NK-92 (cell line): Measurements from ENCODE around the gene PRKRA.
"Not testable (repeated sequence)": the region's sequence is repeated elsewhere in the genome, so short reads cannot be mapped to it uniquely, and the experiment has no call there.

Source experiments
- DNase-seq: peaks from one replicate; lab custom pipeline; 2025; ENCODE audit not compliant: unreplicated experiment; lab: John Stamatoyannopoulos, UW

The PRKRA gene

GRCh38 chr2:178414266-178415247, 36.4 kb downstream of the PRKRA start:
- no peak for DNase-seq

GRCh38 chr2:178413472-178414265, 37.3 kb downstream of the PRKRA start:
- no peak for DNase-seq

- DNase-seq: not testable (repeated sequence)
Measured at GRCh38 chr2:178412453-178412852, 38.5 kb downstream of the PRKRA start.

GRCh38 chr2:178412047-178412446, 38.9 kb downstream of the PRKRA start:
- no peak for DNase-seq

GRCh38 chr2:178409261-178409660, 41.7 kb downstream of the PRKRA start:
- no peak for DNase-seq

- DNase-seq: no peak
Measured at GRCh38 chr2:178404368-178404767, 46.6 kb downstream of the PRKRA start.

- no peak for DNase-seq
Measured at GRCh38 chr2:178403671-178404306, 47.2 kb downstream of the PRKRA start.

GRCh38 chr2:178401994-178402437, 49.0 kb downstream of the PRKRA start:
- DNase-seq: no peak

- DNase-seq: no peak
Measured at GRCh38 chr2:178397002-178397605, 53.9 kb downstream of the PRKRA start.

- no peak for DNase-seq
Measured at GRCh38 chr2:178395941-178396570, 54.9 kb downstream of the PRKRA start.

GRCh38 chr2:178395295-178395694, 55.7 kb downstream of the PRKRA start:
- DNase-seq: no peak

GRCh38 chr2:178394859-178395258, 56.1 kb downstream of the PRKRA start:
- no peak for DNase-seq

- DNase-seq: no peak
Measured at GRCh38 chr2:178392215-178392614, 58.8 kb downstream of the PRKRA start.

GRCh38 chr2:178391701-178392100, 59.3 kb downstream of the PRKRA start:
- no peak for DNase-seq

- DNase-seq: no peak
Measured at GRCh38 chr2:178388287-178388686, 62.7 kb downstream of the PRKRA start.

- DNase-seq: no peak
Measured at GRCh38 chr2:178386986-178387597, 63.9 kb downstream of the PRKRA start.

- DNase-seq: no peak
Measured at GRCh38 chr2:178385595-178386148, 65.3 kb downstream of the PRKRA start.

- DNase-seq: no peak
Measured at GRCh38 chr2:178383718-178384117, 67.3 kb downstream of the PRKRA start.
